Measurements from ENCODE around the gene PRR3. TPM values are rescaled to one million over a fixed set of nuclear protein-coding genes. Genes with fewer than 3 reads are reported as not detected.

Gene PRR3
- total RNA-seq, 1 donor, result 6.0 TPM

- no peak for DNase-seq (ENCODE audit: low read depth)
- TF ChIP-seq, protein P1, sequence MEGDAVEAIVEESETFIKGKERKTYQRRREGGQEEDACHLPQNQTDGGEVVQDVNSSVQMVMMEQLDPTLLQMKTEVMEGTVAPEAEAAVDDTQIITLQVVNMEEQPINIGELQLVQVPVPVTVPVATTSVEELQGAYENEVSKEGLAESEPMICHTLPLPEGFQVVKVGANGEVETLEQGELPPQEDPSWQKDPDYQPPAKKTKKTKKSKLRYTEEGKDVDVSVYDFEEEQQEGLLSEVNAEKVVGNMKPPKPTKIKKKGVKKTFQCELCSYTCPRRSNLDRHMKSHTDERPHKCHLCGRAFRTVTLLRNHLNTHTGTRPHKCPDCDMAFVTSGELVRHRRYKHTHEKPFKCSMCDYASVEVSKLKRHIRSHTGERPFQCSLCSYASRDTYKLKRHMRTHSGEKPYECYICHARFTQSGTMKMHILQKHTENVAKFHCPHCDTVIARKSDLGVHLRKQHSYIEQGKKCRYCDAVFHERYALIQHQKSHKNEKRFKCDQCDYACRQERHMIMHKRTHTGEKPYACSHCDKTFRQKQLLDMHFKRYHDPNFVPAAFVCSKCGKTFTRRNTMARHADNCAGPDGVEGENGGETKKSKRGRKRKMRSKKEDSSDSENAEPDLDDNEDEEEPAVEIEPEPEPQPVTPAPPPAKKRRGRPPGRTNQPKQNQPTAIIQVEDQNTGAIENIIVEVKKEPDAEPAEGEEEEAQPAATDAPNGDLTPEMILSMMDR (IDR thresholded peaks at IDR 0.05; ENCODE audit: insufficient read depth, low read depth, low read length), result no peak
- H3K4me3 ChIP-seq (ENCODE audit: low read depth, low read length), result no peak overlapping the region
Observed at GRCh38 chr6:30573113-30573512, 16.0 kb downstream of the PRR3 start.

GRCh38 chr6:30578051-30578450 is 21.0 kb downstream of the PRR3 start:
- TF ChIP-seq, protein P1 (IDR thresholded peaks at IDR 0.05; ENCODE audit: insufficient read depth, low read depth, low read length), result no peak
- no peak overlapping the region for H3K4me3 ChIP-seq (ENCODE audit: low read depth, low read length)
- DNase-seq (ENCODE audit: low read depth), result no peak

GRCh38 chr6:30583921-30584320 is 26.8 kb downstream of the PRR3 start:
- TF ChIP-seq, protein P1 (IDR thresholded peaks at IDR 0.05; ENCODE audit: insufficient read depth, low read depth, low read length), result no peak
- H3K4me3 ChIP-seq (ENCODE audit: low read depth, low read length), result no peak overlapping the region
- DNase-seq (ENCODE audit: low read depth), result no peak

DNA sequence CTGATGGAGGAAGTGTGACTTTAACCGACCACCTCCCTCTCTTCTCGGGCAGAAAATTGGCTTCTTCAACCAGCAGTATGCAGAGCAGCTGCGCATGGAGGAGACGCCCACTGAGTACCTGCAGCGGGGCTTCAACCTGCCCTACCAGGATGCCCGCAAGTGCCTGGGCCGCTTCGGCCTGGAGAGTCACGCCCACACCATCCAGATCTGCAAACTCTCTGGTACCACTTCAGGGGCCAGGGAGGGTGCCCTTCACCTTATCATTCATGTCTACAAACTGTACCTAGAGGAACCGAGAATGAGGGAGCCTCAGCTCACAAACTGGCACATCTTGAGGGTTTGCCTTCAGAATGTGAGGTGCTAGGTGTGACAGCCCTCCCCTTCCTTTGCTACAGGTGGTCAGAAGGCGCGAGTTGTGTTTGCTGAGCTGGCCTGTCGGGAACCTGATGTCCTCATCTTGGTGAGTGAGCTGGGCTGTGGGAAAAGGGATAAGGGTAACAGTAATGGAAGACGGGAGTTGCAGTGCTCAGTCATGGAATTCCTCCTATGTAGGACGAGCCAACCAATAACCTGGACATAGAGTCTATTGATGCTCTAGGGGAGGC is 32.8 kb downstream of the PRR3 start:
- no peak for DNase-seq (ENCODE audit: low read depth)
- TF ChIP-seq, protein P1 (IDR thresholded peaks at IDR 0.05; ENCODE audit: insufficient read depth, low read depth, low read length), result no peak
- H3K4me3 ChIP-seq (ENCODE audit: low read depth, low read length), result no peak overlapping the region

DNA sequence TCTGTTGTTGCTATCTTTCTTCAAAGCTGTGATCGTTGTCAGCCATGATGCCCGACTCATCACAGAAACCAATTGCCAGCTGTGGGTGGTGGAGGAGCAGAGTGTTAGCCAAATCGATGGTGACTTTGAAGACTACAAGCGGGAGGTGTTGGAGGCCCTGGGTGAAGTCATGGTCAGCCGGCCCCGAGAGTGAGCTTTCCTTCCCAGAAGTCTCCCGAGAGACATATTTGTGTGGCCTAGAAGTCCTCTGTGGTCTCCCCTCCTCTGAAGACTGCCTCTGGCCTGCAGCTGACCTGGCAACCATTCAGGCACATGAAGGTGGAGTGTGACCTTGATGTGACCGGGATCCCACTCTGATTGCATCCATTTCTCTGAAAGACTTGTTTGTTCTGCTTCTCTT is 33.4 kb downstream of the PRR3 start:
- DNase-seq (ENCODE audit: low read depth), result no peak
- no peak overlapping the region for H3K4me3 ChIP-seq (ENCODE audit: low read depth, low read length)
- TF ChIP-seq, protein P1 (IDR thresholded peaks at IDR 0.05; ENCODE audit: insufficient read depth, low read depth, low read length), result no peak

DNA sequence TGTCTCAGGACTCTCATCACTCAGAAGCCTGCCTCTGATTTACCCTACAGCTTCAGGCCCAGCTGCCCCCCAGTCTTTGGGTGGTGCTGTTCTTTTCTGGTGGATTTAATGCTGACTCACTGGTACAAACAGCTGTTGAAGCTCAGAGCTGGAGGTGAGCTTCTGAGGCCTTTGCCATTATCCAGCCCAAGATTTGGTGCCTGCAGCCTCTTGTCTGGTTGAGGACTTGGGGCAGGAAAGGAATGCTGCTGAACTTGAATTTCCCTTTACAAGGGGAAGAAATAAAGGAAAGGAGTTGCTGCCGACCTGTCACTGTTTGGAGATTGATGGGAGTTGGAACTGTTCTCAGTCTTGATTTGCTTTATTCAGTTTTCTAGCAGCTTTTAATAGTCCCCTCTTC is 33.9 kb downstream of the PRR3 start:
- DNase-seq (ENCODE audit: low read depth), result peak; percentile 58
- no peak overlapping the region for H3K4me3 ChIP-seq (ENCODE audit: low read depth, low read length)
- TF ChIP-seq, protein P1 (IDR thresholded peaks at IDR 0.05; ENCODE audit: insufficient read depth, low read depth, low read length), result no peak

DNA sequence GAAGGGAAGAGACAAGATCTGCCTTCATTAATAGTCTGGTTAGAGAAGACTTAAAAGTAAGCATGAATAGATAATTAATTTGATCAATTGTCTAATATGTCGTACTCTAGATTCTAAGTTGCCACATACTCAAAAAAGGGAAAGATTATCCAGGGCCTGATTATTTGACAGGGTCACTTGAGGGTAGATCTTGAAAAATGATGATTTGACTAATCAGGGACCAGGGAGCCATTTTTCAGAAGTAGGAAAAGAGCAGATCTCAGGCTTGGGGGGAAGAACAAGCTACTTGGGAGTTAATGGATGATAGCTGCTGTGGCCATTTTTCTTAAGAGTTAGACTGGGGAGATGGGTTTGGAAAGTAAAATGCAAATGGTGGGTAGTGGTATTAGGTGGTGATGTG is 35.2 kb downstream of the PRR3 start:
- no peak for DNase-seq (ENCODE audit: low read depth)
- no peak overlapping the region for H3K4me3 ChIP-seq (ENCODE audit: low read depth, low read length)
- TF ChIP-seq, protein P1 (IDR thresholded peaks at IDR 0.05; ENCODE audit: insufficient read depth, low read depth, low read length), result no peak

All from fibroblast of villous mesenchyme (primary cell).